Liver (tissue), 2 donors: Measurements from ENCODE around the gene ZNRF4.

Source experiments
- TAF1 ChIP-seq: conservative IDR thresholded peaks from 2 replicates; pipeline ENCODE4 v1.6.1; 2016; ENCODE audit warnings: antibody characterized with exemption, mild to moderate bottlenecking
- TF ChIP-seq, protein P1 (sequence below): IDR thresholded peaks from 2 replicates; pipeline ENCODE4 v1.6.1; 2016; ENCODE audit warnings: antibody characterized with exemption
- donor health status: healthy.

DNA sequence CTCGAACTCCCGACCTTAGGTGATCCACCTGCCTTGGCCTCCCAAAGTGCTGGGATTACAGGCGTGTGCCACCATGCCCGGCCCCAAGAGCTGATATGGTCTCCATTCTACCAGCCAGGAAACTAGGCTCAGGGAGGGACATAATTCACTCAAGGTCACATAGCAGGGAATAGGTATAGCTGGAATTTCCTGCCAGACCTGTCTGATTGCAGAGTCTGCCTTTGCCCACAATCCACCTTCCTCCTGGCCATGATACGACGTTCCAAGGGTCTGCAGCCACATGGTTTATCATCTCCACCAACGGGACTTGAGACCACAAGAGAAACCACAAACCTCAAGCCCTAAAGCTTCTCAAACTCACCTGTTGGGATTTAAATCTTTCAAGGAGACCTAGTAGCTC lies 32.0 kb downstream of the ZNRF4 start:
- TF ChIP-seq, protein P1, sequence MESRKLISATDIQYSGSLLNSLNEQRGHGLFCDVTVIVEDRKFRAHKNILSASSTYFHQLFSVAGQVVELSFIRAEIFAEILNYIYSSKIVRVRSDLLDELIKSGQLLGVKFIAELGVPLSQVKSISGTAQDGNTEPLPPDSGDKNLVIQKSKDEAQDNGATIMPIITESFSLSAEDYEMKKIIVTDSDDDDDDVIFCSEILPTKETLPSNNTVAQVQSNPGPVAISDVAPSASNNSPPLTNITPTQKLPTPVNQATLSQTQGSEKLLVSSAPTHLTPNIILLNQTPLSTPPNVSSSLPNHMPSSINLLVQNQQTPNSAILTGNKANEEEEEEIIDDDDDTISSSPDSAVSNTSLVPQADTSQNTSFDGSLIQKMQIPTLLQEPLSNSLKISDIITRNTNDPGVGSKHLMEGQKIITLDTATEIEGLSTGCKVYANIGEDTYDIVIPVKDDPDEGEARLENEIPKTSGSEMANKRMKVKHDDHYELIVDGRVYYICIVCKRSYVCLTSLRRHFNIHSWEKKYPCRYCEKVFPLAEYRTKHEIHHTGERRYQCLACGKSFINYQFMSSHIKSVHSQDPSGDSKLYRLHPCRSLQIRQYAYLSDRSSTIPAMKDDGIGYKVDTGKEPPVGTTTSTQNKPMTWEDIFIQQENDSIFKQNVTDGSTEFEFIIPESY, result no peak
- no peak for TF ChIP-seq TAF1
